ENCODE data around the gene SOX13.
"Not testable (repeated sequence)": the region's sequence is repeated elsewhere in the genome, so short reads cannot be mapped to it uniquely, and the experiment has no call there.

- TF ChIP-seq POLR2A, CTCF (IDR thresholded peaks at IDR 0.05): not testable (repeated sequence)
Measured at GRCh38 chr1:204090132-204090531, 17.2 kb downstream of the SOX13 start.

Measured in heart left ventricle (tissue), 13 donors.